SHP77 (cell line): Measurements from ENCODE around the gene CRB1.
"Not testable (repeated sequence)": the region's sequence is repeated elsewhere in the genome, so short reads cannot be mapped to it uniquely, and the experiment has no call there.

Experiments used
- DNase-seq, 2 experiments: peaks; one replicate each; lab custom pipeline; 2025; lab: John Stamatoyannopoulos, UW

Gene CRB1

GRCh38 chr1:197463142-197463541, 195.1 kb downstream of the CRB1 start:
- DNase-seq, result no peak

GRCh38 chr1:197464044-197464443, 196.0 kb downstream of the CRB1 start:
- no peak for DNase-seq

GRCh38 chr1:197465528-197466327, 197.7 kb downstream of the CRB1 start:
- DNase-seq, result no peak

GRCh38 chr1:197466813-197467212, 198.8 kb downstream of the CRB1 start:
- no peak for DNase-seq

GRCh38 chr1:197467881-197468280, 199.8 kb downstream of the CRB1 start:
- DNase-seq, result no peak

- no peak for DNase-seq
Measured at GRCh38 chr1:197468543-197469175, 200.6 kb downstream of the CRB1 start.

GRCh38 chr1:197469620-197470210, 201.7 kb downstream of the CRB1 start:
- DNase-seq, result no peak

- no peak for DNase-seq
Measured at GRCh38 chr1:197470330-197470729, 202.3 kb downstream of the CRB1 start.

GRCh38 chr1:197471248-197471985, 203.4 kb downstream of the CRB1 start:
- DNase-seq, result no peak

GRCh38 chr1:197472141-197472540, 204.1 kb downstream of the CRB1 start:
- no peak for DNase-seq

GRCh38 chr1:197480446-197480845, 212.4 kb downstream of the CRB1 start:
- DNase-seq, result peak; percentile 18 to 27

- peak; percentile 65 to 76 for DNase-seq
Measured at GRCh38 chr1:197481101-197481500, 213.0 kb downstream of the CRB1 start.

GRCh38 chr1:197485790-197486189, 217.7 kb downstream of the CRB1 start:
- DNase-seq, result no peak

- DNase-seq, result peak; percentile 62 to 72
Measured at GRCh38 chr1:197486946-197487345, 218.9 kb downstream of the CRB1 start.

- DNase-seq, result not testable (repeated sequence)
Measured at GRCh38 chr1:197491505-197491904, 223.5 kb downstream of the CRB1 start.

- no peak for DNase-seq
Measured at GRCh38 chr1:197496722-197497121, 228.7 kb downstream of the CRB1 start.

GRCh38 chr1:197510691-197511378, 242.8 kb downstream of the CRB1 start:
- no peak for DNase-seq

GRCh38 chr1:197515421-197515820, 247.4 kb downstream of the CRB1 start:
- DNase-seq, result no peak

- DNase-seq, result peak; percentile 2 to 6
Measured at GRCh38 chr1:197519741-197520334, 251.8 kb downstream of the CRB1 start.

GRCh38 chr1:197521118-197521739, 253.2 kb downstream of the CRB1 start:
- peak; percentile 17 for DNase-seq
